Measurements from ENCODE around the gene GFM1.

DNA sequence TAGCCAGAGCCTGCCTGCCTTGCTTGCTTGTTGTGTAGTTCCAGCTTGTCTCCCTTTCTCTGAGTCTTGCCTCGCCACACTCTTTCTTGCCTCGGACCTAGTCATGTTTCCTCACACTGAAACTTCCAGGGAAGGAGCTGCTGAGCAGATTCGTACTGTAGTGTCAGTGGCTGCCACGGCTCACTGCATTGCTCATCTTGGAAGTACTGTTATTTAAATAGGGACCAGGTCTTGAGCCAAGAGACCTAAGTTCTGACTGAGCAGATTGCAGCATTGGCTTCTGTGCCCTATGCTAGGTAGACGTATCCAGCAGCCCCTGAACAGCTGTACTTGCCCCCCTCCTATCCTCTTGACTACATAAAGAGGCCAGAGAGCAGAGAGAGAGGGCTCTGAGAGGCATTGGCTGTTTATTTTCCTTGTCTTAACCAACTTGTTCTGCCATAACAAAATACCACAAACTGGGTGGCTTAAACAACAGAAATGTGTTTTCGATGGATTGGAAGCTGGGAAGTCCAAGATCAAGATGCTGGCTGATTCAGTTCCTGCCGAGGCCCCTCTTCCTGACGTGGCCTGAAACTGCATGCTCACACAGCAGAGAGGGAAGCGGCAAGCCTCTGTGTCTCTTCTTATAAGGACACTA, 93.8 kb downstream of the GFM1 start:
- TF ChIP-seq, protein P1, sequence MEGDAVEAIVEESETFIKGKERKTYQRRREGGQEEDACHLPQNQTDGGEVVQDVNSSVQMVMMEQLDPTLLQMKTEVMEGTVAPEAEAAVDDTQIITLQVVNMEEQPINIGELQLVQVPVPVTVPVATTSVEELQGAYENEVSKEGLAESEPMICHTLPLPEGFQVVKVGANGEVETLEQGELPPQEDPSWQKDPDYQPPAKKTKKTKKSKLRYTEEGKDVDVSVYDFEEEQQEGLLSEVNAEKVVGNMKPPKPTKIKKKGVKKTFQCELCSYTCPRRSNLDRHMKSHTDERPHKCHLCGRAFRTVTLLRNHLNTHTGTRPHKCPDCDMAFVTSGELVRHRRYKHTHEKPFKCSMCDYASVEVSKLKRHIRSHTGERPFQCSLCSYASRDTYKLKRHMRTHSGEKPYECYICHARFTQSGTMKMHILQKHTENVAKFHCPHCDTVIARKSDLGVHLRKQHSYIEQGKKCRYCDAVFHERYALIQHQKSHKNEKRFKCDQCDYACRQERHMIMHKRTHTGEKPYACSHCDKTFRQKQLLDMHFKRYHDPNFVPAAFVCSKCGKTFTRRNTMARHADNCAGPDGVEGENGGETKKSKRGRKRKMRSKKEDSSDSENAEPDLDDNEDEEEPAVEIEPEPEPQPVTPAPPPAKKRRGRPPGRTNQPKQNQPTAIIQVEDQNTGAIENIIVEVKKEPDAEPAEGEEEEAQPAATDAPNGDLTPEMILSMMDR (IDR thresholded peaks at IDR 0.05): no peak
- no peak for TF ChIP-seq POLR2A (IDR thresholded peaks at IDR 0.05)
